NCI-H2196 (cell line): ENCODE data around the gene PLCB1.
"Not testable (repeated sequence)": the region's sequence is repeated elsewhere in the genome, so short reads cannot be mapped to it uniquely, and the experiment has no call there.

Experiments used
- DNase-seq: peaks from one replicate; lab custom pipeline; 2025; ENCODE audit not compliant: unreplicated experiment; lab: John Stamatoyannopoulos, UW

The PLCB1 gene

DNA sequence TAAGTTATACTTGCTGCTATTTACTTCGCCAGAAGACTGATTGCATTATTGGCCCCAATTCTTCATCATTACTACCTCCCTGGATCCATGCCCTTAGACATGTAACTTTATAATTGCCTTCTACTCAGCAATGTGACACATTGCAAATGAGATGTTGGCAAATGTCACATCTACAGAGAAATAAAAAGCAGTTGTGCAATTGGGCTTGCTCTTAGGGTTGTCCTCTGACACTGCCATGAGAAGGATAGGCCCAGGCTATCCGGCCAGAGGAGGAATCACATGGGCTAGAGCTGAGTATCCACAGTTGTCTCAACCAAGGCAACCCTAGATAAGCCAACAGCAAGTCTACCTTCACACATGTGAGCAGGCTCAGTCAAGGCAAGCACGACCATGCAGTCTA is 447.0 kb downstream of the PLCB1 start:
- no peak for DNase-seq

GRCh38 chr20:8581446-8582183 is 449.5 kb downstream of the PLCB1 start:
- DNase-seq: no peak

- DNase-seq: no peak
Measured at GRCh38 chr20:8583012-8583565, 451.0 kb downstream of the PLCB1 start.

DNA sequence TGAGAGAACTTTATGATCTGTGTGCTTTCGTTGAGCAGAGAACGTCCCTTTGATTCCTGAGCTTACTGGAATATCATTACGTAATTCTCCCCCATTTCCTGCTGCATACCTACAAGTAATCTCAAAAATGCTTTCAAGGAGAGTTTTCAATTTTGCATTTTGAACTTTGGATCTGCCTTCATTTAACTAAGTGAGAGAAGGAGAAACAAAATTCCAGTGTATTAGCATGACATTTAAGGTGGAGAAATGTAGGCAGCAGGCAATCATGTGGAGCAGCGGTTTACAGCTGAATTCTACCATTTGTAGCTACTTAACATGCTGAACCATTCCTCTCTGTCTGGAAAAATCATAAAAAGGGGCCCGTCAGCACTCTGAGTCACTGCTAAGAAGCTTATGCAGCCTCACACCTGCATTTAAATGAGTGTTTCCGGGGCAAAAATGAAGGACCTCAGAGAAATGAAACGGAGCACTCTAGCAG is 451.5 kb downstream of the PLCB1 start:
- no peak for DNase-seq

DNA sequence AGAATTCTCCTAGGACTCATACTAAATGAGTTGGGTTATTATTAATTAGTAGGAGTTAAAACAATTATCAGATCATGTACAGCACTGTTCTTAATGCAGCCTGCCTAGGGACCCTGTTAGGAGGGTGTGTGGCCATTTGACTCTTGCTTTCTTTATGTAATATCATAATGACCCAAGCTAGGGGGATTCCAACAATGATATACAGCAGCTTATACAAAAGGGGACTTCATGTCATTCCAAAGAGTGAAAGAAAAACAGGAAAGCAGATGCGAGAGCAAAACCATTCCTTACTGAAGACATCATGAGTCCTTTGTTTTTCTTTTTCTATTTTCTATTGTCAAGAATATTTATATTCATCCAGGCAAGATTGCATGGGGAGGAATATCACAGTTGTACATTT is 455.2 kb downstream of the PLCB1 start:
- DNase-seq: no peak

DNA sequence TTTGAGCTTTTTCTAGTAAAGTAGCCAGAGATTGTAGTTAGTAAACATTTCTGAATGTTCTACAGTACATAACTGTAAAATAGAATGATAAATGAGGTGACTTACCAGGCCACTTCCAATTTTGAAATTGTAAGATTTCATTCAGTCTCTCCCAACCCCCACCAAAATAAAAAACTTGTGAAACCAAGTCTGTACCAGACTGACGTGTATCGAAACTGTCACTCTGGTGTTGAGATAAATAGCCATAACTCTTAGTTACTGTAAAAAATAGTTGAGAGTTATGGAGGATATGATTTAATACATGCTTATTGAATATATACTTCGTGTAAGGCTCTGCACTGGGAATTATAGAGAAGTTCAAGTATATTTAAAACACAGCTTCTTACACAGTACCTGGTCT is 455.7 kb downstream of the PLCB1 start:
- DNase-seq: no peak

DNA sequence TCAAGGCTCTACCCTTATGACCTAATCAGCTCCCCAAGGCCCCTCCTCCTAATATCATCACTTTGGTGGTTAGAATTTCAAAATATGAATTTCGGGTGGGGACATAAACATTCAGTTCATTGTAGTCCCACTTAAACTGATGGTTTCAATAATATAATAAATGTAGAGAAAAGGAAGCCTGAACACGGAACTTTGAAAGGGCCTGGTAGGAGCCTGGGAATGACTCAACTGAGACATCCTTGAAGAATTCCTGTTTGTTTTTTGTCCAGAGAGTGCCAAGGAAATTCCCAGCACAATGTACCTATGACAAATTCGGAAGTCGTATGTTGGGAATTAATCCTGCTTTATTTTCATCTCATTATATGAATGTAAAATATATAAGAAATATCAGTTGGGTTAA is 457.9 kb downstream of the PLCB1 start:
- no peak for DNase-seq

- not testable (repeated sequence) for DNase-seq
Measured at GRCh38 chr20:8600910-8601541, 469.0 kb downstream of the PLCB1 start.

- no peak for DNase-seq
Measured at GRCh38 chr20:8601542-8601912, 469.5 kb downstream of the PLCB1 start.

DNA sequence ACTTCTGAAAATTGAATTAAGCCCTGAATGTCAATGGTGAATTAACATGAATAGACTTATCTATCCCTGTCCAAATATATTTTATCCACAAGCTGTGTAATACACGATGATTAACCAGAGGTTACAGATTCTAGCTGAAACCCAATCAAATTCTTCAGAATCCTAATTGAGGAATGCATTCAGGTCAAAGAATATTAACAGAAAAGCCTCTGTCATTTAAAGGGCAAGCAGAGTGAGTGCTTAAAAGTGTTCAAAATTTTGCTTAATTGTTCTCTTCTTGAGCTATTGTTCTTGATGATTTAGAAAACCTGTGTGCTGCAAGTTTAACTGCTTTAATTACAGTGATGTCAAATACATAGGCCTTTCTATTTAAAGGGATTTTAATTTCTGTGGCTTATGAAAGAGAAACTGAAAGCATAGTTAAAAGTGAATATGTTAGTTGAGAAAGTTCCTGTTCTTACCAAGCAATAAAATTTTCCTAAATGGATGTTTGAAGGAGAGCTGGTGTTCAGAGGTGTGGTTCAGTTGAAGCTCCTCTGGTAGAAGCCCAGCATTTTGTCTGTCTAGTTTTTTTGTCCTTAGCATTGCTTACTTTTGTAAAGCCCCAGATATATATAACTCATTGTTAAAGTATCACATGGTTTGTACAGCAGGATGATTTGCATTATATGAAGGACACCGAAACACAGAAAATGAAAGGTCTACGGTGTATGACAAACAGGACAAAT is 470.5 kb downstream of the PLCB1 start:
- no peak for DNase-seq

- no peak for DNase-seq
Measured at GRCh38 chr20:8608470-8608869, 476.4 kb downstream of the PLCB1 start.

DNA sequence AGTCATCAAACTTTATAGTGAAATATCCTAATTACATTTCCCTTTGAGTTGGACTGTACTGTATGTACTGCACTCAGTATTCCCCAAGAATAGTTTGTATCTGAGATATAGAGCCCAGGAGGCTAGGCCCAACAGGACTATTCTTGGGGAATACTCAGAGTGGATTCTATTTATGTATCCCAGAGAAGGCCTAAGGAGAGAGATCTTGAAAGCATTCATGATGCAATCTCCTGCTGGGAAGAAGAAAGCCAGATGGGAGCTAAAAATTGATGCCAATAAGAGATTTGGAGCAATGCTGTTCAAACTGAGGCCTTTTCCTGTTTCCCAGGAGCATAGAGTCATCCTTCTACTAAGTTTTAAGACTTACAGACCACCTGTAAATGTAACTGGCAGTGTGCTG is 484.7 kb downstream of the PLCB1 start:
- DNase-seq: no peak

DNA sequence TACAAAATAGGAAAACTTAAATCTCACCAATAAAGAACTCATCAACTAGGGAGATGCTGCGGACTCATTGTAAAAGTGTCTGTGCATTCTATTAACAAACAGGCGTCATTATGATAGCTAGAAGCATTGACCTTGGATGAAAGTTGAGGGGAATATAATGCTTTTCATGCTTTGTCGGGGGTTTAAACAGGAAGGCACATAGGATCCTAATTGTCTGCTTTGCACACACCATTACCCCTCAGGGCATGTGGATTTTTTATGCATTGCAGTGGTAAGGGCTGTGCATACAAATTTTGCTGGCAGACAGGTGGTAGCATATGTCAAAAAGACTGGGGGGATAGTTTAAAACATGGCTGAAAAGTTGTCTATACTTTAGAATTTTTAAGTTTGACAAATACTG is 488.9 kb downstream of the PLCB1 start:
- no peak for DNase-seq

GRCh38 chr20:8624046-8624445 is 492.0 kb downstream of the PLCB1 start:
- no peak for DNase-seq

DNA sequence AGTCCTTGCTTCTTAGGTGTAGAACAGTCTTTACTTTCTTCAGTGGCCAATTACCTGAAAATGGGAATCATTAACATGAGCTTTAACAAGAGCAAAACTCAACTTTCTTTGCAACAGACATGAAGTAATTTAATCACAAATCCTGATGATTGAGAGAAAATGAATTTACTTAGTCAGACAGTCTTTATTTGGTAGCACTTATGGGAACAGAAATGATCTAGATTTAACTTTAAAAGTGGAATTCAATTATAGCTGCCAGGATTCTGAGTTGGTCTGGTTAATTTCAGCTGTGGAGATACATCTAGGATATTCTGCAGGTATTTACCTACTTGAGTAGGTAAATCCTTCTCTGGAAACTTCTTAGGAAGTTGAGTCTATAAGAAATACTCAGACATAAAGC is 492.6 kb downstream of the PLCB1 start:
- DNase-seq: no peak

GRCh38 chr20:8627340-8628004 is 495.4 kb downstream of the PLCB1 start:
- DNase-seq: no peak

GRCh38 chr20:8631271-8631670 is 499.2 kb downstream of the PLCB1 start:
- no peak for DNase-seq

GRCh38 chr20:8633366-8633765 is 501.3 kb downstream of the PLCB1 start:
- no peak for DNase-seq

- DNase-seq: no peak
Measured at GRCh38 chr20:8635048-8635572, 503.0 kb downstream of the PLCB1 start.

- no peak for DNase-seq
Measured at GRCh38 chr20:8635837-8636236, 503.8 kb downstream of the PLCB1 start.
